Measurements from ENCODE around the gene MRPL9. TPM values are rescaled to one million over a fixed set of nuclear protein-coding genes. Genes with fewer than 3 reads are reported as not detected.

MRPL9 gene
- total RNA-seq, 4 donors from 2014 or later = 61.4 to 74.7 (median 65.6) TPM

DNA sequence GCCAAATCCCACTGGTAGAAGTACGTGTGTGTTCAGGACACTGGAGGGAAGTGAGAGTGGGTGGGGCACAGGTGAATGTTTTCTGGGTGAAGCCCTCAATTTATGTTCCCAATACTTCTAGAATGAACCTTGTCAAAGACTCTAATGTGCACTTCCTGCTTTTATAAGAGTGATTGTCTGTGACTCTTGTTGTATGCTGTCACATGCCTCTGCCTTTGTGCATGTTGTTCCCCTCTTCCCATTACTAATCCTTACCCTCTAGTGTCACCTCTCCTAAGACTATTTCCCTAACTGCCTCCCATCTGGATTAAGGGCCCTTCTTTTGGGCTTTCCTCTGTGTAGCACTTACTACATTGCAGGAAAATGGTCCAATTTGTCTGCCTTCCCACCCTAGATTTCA, 44.5 kb upstream of the MRPL9 start:
- intact Hi-C loops (cut with DNase I; ENCODE audit: low total_unique reads) (no loop called here), in situ Hi-C loops (cut with MboI; ENCODE audit: low sequenced_read_pairs in 4 of 4) (no loop called here)
- Histone ChIP-seq H3K27me3 (no peaks in the 10 kb centered on the region), H3K4me1 (peaks cover 3 to 25% of the 10 kb centered on the region in 2 donors), H3K9me3 (no peaks in the 10 kb centered on the region), H3K4me3 (no peak overlapping the region), H3K36me3 (peaks cover 0 to 27% of the 10 kb centered on the region in 2 donors), H3K27ac (no peak overlapping the region)
- TF ChIP-seq, protein P1, sequence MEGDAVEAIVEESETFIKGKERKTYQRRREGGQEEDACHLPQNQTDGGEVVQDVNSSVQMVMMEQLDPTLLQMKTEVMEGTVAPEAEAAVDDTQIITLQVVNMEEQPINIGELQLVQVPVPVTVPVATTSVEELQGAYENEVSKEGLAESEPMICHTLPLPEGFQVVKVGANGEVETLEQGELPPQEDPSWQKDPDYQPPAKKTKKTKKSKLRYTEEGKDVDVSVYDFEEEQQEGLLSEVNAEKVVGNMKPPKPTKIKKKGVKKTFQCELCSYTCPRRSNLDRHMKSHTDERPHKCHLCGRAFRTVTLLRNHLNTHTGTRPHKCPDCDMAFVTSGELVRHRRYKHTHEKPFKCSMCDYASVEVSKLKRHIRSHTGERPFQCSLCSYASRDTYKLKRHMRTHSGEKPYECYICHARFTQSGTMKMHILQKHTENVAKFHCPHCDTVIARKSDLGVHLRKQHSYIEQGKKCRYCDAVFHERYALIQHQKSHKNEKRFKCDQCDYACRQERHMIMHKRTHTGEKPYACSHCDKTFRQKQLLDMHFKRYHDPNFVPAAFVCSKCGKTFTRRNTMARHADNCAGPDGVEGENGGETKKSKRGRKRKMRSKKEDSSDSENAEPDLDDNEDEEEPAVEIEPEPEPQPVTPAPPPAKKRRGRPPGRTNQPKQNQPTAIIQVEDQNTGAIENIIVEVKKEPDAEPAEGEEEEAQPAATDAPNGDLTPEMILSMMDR (IDR thresholded peaks at IDR 0.05 in 4 of 5, conservative IDR thresholded peaks at IDR 0.05 in 1 of 5) = no peak
- TF ChIP-seq POLR2A (IDR thresholded peaks at IDR 0.05) = no peak
- ATAC-seq (no peak), DNase-seq (no peak)

DNA sequence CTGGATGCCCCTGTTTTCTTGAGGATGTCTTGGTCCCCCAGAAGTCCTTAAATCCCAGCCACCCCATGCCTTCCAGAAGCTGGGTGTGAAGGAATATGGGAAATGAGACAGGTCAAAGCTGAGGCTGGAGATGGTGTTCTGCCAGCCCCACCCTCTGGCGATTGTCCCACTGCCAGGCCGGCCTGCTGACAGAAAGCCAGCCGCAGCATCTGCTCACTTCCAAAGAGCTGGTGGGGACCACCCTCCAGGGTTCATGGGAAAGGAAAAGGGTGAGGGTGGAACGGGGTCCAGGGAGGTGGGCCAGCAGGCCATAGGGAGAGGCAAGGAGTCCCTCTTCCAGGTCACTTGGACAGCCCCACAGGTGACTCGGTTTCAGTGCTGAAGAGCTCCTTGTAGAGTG, 43.8 kb upstream of the MRPL9 start:
- ATAC-seq = no peak
- Histone ChIP-seq H3K27me3 (no peaks in the 10 kb centered on the region), H3K4me1 (peaks cover 3 to 19% of the 10 kb centered on the region in 2 donors), H3K27ac (no peak overlapping the region), H3K4me3 (no peak overlapping the region), H3K36me3 (peaks cover 0 to 22% of the 10 kb centered on the region in 2 donors), H3K9me3 (no peaks in the 10 kb centered on the region)
- no peak for TF ChIP-seq POLR2A (IDR thresholded peaks at IDR 0.05)
- TF ChIP-seq, protein P1 (IDR thresholded peaks at IDR 0.05 in 4 of 5, conservative IDR thresholded peaks at IDR 0.05 in 1 of 5) = no peak
- intact Hi-C loops (cut with DNase I; ENCODE audit: low total_unique reads) = no loop called here
- DNase-seq = peak in 1 of 2 donors; percentile 38
- in situ Hi-C loops (cut with MboI; ENCODE audit: low sequenced_read_pairs in 4 of 4) = no loop called here

DNA sequence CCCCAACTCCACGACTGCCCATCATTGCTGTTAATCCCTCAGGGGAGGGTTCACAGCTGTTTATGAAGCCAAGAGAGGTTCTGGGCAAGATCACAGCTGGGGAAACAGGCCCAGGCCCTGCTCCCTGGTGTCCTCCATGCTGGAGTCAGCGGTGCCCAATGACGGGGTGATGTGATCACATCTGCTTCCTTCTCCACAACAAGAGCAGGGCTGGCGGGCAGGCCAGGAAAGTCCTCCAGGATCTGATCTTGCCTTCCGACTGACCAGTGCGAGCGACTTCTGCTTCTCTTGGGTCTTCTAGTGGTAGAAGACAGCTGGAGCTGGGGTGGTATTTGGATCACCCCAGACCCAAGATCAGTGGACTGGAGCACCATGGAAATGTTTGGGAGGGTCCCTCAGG, 42.9 kb upstream of the MRPL9 start:
- intact Hi-C loops (cut with DNase I; ENCODE audit: low total_unique reads) = no loop called here
- TF ChIP-seq, protein P1 (IDR thresholded peaks at IDR 0.05 in 4 of 5, conservative IDR thresholded peaks at IDR 0.05 in 1 of 5) = no peak
- TF ChIP-seq POLR2A (IDR thresholded peaks at IDR 0.05) = no peak

DNA sequence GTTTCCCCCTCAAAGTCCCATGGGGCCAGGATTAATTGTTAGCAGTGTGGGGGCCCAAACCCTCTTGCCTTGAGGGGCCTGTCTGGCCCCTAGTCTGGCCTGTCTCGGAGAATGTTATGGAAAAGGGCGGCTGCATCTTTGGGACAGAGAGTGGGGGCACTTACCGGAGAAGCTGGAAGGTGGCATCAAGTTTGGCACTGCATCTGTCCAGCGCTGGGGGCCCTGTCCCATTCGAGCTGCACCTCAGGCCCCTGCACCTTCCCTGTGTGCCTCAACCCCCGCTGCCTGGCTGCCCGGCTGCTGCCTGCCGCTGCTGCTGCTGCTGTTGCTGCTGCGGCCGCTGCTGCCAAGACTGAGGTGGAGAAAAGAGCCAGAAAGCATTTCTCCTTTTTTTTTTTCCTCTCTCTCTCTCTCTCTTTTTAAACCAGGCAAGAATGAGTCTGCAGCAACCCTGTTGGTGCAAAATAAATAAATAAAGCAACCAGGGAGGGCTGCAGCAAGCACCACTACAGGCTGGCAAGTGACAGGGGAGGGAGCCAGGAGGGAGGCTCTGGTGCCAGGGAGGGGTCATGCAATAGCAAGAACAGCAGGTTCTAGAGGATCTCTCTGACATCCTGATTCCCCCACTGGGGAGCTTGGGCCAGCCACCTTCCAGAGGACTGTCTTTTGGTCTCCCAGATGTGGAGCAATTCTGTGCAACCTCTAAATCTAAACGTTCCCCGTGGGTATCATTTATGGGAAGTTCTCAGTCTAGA, 41.9 kb upstream of the MRPL9 start, which contains the start of gene LINGO4:
Gene LINGO4, minus strand, starts transcription at position 354 of the 755 bp plus-strand sequence. CDS start 2,715 bp downstream, outside the sequence.
- Histone ChIP-seq H3K4me3 (no peak within 1 kb of the TSS), H3K9me3 (no peaks in the 10 kb centered on the region), H3K27me3 (no peaks in the 10 kb centered on the region), H3K36me3 (peaks cover 0 to 9% of the 10 kb centered on the region in 2 donors), H3K27ac (no peak within 1 kb of the TSS), H3K4me1 (peaks cover 3 to 7% of the 10 kb centered on the region in 2 donors)
- in situ Hi-C loops (cut with MboI; ENCODE audit: low sequenced_read_pairs in 4 of 4) (no loop called here), intact Hi-C loops (cut with DNase I; ENCODE audit: low total_unique reads) (no loop called here)
- DNase-seq (no peak), ATAC-seq (no peak)
- no peak for TF ChIP-seq POLR2A (IDR thresholded peaks at IDR 0.05)
- TF ChIP-seq, protein P1 (IDR thresholded peaks at IDR 0.05 in 4 of 5, conservative IDR thresholded peaks at IDR 0.05 in 1 of 5) = no peak

More for the DNA sequence above, 42.9 kb upstream of the MRPL9 start:
- Histone ChIP-seq H3K9me3 (no peaks in the 10 kb centered on the region), H3K27ac (no peak overlapping the region), H3K27me3 (no peaks in the 10 kb centered on the region), H3K4me1 (peaks cover 3 to 11% of the 10 kb centered on the region in 2 donors), H3K36me3 (peaks cover 0 to 15% of the 10 kb centered on the region in 2 donors), H3K4me3 (no peak overlapping the region)
- in situ Hi-C loops (cut with MboI; ENCODE audit: low sequenced_read_pairs in 4 of 4) = no loop called here
- no peak for DNase-seq
- no peak for ATAC-seq

Data from gastrocnemius medialis (tissue), 4 donors.